ENCODE measurements around the gene ZNF718. TPM values are rescaled to one million over a fixed set of nuclear protein-coding genes. Genes with fewer than 3 reads are reported as not detected.

The ZNF718 gene
- total and polyA plus RNA-seq, 2 of the 8 experiments (the other 6 are each of a cell fraction or from before 2014, with no cell fraction given) = 3.3 to 19.5 TPM

DNA sequence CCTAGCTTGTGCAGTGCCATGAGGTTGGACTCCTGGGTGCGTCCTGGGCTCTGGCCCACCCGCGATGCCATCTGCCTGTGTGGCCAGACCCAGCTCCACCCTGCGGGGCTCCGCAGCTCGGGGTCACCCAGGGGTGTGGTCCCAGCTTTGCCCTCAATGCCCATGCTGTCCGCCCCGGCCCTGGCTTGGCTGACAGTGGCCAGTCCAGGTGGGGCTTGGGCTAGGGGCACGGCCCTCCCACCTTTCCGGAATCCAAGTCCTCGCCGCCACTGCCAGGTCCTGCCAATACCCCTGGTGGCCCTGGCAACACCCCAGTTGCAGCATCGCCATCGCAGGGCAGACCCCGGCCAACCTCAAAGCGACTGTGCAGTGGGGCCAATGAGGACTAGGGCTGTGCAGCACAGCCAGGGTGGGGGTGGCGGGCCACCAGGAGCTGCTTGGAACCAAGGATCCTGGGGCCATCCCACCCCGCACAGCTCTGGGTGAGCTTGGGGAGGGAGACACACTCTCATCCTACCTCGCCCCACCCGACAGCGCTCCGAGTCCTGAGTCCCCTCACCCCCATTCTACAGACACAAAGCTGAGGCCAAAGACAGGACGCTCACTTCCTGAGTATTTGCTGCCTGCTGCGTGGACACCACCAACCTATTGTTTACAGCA lies 80.9 kb downstream of the ZNF718 start:
- no peak for FAIRE-seq
- no peak overlapping the region for H2BK120ac ChIP-seq (replicated peaks; ENCODE audit: low read depth, low read length)

More for the DNA sequence above, 80.9 kb downstream of the ZNF718 start:
- 92% methylated on average over 22 of the region's 24 CpGs; no CpG with 5 or more reads in 1 of the 2 experiments for WGBS, 2 experiments (ENCODE audit: extremely low coverage in 1 of 2, insufficient coverage in 1 of 2, insufficient read length in 1 of 2, insufficient replicate concordance in 2 of 2, low coverage in 1 of 2, low lambda C conversion rate in 2 of 2, missing lambda C conversion rate in 1 of 2)
- Histone ChIP-seq H3K36me3 (ENCODE audit: control insufficient read depth in 2 of 4, insufficient read depth in 4 of 4, low read length in 3 of 4) (peaks cover 0 to 29% (median 3%) of the 10 kb centered on the region in 4 experiments; a peak in 3 of 8 replicates), H3K9me3 (ENCODE audit: insufficient read depth in 2 of 2, low read depth in 1 of 2, low read length in 1 of 2) (peaks cover 53 to 56% of the 10 kb centered on the region in 2 experiments), H3K18ac (ENCODE audit: extremely low read depth, low read length) (no peak overlapping the region), H2AK5ac (ENCODE audit: low read depth, low read length) (no peak overlapping the region), H4K5ac (ENCODE audit: insufficient read length, low read depth, low read length) (no peak overlapping the region), H3K79me2 (ENCODE audit: control insufficient read depth in 1 of 2, insufficient read depth in 2 of 2, low read length in 2 of 2) (no peaks in the 10 kb centered on the region), H3K4me2 (ENCODE audit: insufficient read depth in 1 of 2, low read depth in 2 of 2, low read length in 2 of 2) (no peak overlapping the region), H2BK20ac (ENCODE audit: low read length) (no peak overlapping the region), H3K14ac (ENCODE audit: insufficient read length) (no peak overlapping the region), H3K9ac (replicated peaks in 1 of 4; ENCODE audit: extremely low read depth in 1 of 4, low read depth in 3 of 4, low read length in 3 of 4) (no peak overlapping the region), H3K23me2 (ENCODE audit: low read depth, low read length) (peaks cover 5% of the 10 kb centered on the region; the same call in 1 of the 2 replicates), H2AFZ (ENCODE audit: low read length) (no peak overlapping the region), H4K20me1 (replicated peaks in 1 of 2; ENCODE audit: control insufficient read depth in 1 of 2, insufficient read depth in 2 of 2, low read length in 2 of 2) (peaks cover 0 to 2% of the 10 kb centered on the region in 2 experiments), H3K79me1 (ENCODE audit: low read depth, low read length) (no peaks in the 10 kb centered on the region), H2BK5ac (ENCODE audit: low read depth, low read length) (no peak overlapping the region), H4K91ac (replicated peaks; ENCODE audit: insufficient read length, low read length) (no peak overlapping the region), H3K27me3 (replicated peaks in 1 of 4; ENCODE audit: control insufficient read depth in 3 of 4, extremely low read depth in 1 of 4, insufficient read depth in 3 of 4, low read length in 3 of 4) (no peaks in the 10 kb centered on the region), H3K56ac (replicated peaks; ENCODE audit: insufficient read length, low read depth, low read length) (no peak overlapping the region), H3K4me3 (ENCODE audit: extremely low read depth in 1 of 4, insufficient read depth in 2 of 4, low read depth in 3 of 4, low read length in 4 of 4) (no peak overlapping the region), H3K27ac (ENCODE audit: low read depth, low read length) (no peak overlapping the region), H3K4ac (replicated peaks; ENCODE audit: insufficient read length, low read depth, low read length) (no peak overlapping the region), H3K23ac (ENCODE audit: insufficient read length) (no peak overlapping the region), H3K4me1 (replicated peaks in 1 of 4; ENCODE audit: control insufficient read depth in 3 of 4, insufficient read depth in 4 of 4, low read length in 3 of 4) (no peaks in the 10 kb centered on the region; a peak in 2 of 7 replicates), H2BK15ac (ENCODE audit: low read length) (no peak overlapping the region), H2BK12ac (ENCODE audit: low read depth, low read length) (no peak overlapping the region), H4K8ac (ENCODE audit: extremely low read depth, insufficient read depth, low read length) (no peak overlapping the region)
- DNase-seq (ENCODE audit: low read depth in 1 of 2, low spot score in 2 of 2) = no peak
- ChIA-PET POLR2A (ENCODE audit: partially characterized antibody) (no interaction called here), CTCF (ENCODE audit: partially characterized antibody) (no interaction called here)
- no peak for TF ChIP-seq FOSL1 (IDR thresholded peaks at IDR 0.05; ENCODE audit: insufficient read depth, low read depth, low read length)
- no peak for TF ChIP-seq POLR2AphosphoS5 (IDR thresholded peaks at IDR 0.05; ENCODE audit: low read depth, low read length)
